ENCODE results near the gene CFAP157.

CFAP157 gene
- 0.31 to 0.34 reads per million in 2 donors for total RNA-seq

GRCh38 chr9:127706836-127707241 lies at the start of gene CFAP157:
TSS of gene CFAP157 (plus strand) at chr9:127706988. CDS start at chr9:127707032, 44 bp downstream.
- no peak for DNase-seq

GRCh38 chr9:127658428-127658827 lies 48.4 kb upstream of the CFAP157 start:
- DNase-seq, result no peak

GRCh38 chr9:127660886-127661741 lies 45.7 kb upstream of the CFAP157 start:
- no peak for DNase-seq

GRCh38 chr9:127662617-127663016 lies 44.2 kb upstream of the CFAP157 start:
- DNase-seq, result no peak

- DNase-seq, result no peak
Observed at GRCh38 chr9:127664324-127664677, 42.5 kb upstream of the CFAP157 start.

- no peak for DNase-seq
Observed at GRCh38 chr9:127664678-127665507, 41.9 kb upstream of the CFAP157 start.

- no peak for DNase-seq
Observed at GRCh38 chr9:127667127-127667844, 39.5 kb upstream of the CFAP157 start.

- no peak for DNase-seq
Observed at GRCh38 chr9:127667906-127668305, 38.9 kb upstream of the CFAP157 start.

- no peak for DNase-seq
Observed at GRCh38 chr9:127673234-127673633, 33.6 kb upstream of the CFAP157 start.

- DNase-seq, result no peak
Observed at GRCh38 chr9:127676638-127677037, 30.1 kb upstream of the CFAP157 start.

GRCh38 chr9:127679506-127679905 lies 27.3 kb upstream of the CFAP157 start:
- no peak for DNase-seq

- no peak for DNase-seq
Observed at GRCh38 chr9:127680226-127680625, 26.6 kb upstream of the CFAP157 start.

GRCh38 chr9:127680846-127681245 lies 25.9 kb upstream of the CFAP157 start:
- no peak for DNase-seq

GRCh38 chr9:127682351-127683136 lies 24.2 kb upstream of the CFAP157 start:
- no peak for DNase-seq

- no peak for DNase-seq
Observed at GRCh38 chr9:127683723-127684122, 23.1 kb upstream of the CFAP157 start.

- no peak for DNase-seq
Observed at GRCh38 chr9:127684576-127684975, 22.2 kb upstream of the CFAP157 start.

GRCh38 chr9:127686461-127687393 lies 20.1 kb upstream of the CFAP157 start:
- DNase-seq, result no peak

GRCh38 chr9:127689329-127690000 lies 17.3 kb upstream of the CFAP157 start:
- DNase-seq, result no peak

GRCh38 chr9:127690735-127691134 lies 16.1 kb upstream of the CFAP157 start:
- DNase-seq, result no peak

- DNase-seq, result no peak
Observed at GRCh38 chr9:127692071-127692470, 14.7 kb upstream of the CFAP157 start.

GRCh38 chr9:127693143-127693542 lies 13.6 kb upstream of the CFAP157 start:
- DNase-seq, result no peak

Data from T-helper 2 cell (primary cell).